HG02642 (cell line): ENCODE results near the gene SUN5.
A peak's percentile ranks its signal among the peaks of the same experiment; 100 is the strongest.
"Not testable (repeated sequence)": the region's sequence is repeated elsewhere in the genome, so short reads cannot be mapped to it uniquely, and the experiment has no call there.

Experiments
- ATAC-seq: cut with Tn5 transposase; IDR thresholded peaks from one replicate; pipeline ENCODE4 v1.9.1; 2021; ENCODE audit warnings: mild to moderate bottlenecking; ENCODE audit not compliant: unreplicated experiment, poor library complexity

The SUN5 gene

DNA sequence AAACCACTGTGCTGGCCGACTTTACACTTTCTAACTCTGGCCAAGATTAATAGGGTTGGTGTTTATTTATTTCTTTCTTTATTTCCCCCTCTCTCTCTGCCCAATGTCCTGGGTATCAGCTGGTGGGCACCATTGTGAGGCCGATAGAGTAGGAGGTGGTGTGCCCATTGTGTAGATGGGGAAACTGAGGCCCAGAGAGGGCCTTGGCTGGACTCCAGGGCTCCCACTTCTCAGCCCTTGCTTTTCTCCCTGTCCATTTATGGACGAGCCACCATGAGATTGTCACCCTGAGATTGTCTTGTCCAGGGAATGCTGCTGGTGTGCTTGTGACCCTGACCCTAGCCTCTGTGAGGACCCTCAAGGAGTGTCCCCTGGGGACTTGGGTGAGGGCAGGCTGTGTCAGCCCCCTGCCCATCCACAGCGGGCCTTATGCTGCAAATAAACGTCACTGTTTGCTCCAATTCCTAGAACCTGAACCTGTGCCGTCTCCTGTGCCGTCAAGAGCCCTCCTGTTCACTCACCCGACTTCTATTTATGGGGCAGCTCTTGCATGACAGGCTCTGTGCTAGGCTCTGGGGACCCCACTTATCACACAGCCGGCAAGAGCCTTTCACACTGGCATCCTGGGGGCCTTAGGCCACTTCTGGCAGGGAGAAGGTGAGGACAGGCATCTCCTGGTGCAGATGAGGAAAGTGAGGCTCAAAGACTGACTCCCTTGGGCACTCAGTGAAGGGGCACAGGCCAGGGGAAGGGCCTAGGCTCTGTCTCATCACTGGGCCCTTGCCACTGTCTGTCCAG is 24.8 kb downstream of the SUN5 start:
- no peak for ATAC-seq

DNA sequence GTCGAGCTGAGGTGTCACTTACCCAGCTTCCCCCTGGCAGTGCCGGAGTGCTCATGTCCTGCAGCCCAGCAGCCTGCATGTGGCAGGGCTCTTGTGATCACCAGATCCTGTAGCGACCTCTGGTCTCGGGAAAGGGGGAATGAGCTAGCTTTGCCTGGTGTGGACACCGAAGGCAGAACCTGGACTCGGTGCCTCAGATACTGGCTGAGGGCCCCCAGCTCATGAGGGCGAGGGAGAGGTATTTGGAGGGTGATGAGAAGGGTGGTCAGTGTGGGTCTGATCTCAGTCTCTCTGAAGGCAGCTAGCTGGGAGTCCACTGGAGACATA is 26.3 kb downstream of the SUN5 start:
- no peak for ATAC-seq

DNA sequence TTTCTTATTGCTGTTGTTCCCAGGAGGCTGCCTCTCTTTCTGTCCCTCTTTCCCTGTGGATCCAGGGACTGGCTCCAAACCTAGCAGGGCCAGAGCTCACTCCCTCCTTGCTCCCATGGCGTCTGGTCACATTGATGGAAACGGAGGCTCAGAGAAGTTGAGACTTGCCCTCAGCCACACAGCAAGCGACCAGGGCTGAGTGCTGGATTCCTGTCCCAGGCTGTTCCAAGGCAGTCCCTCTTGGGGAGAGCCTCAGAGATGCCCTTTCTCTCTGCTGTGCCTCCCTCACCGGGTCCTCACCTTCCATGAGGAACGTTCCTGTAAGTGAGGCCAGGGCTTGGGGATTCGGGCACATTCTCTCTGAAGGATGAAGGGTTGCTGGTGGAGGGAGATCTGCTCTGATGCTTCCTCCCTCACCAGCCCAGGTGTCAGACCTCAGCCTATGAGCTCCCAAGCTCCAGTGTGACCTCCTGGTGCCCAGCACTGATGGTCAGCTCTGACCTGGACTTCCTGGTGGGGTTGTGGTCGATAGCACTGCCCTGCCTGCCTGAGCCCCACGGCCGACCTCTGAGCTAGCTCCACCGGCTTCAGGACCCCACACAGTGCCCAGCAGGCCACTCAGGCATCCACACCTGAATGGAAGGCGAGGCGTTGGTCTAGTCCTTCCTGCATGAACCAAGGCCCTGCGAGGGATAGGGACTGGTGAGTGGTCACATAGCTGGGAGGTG is 26.8 kb downstream of the SUN5 start:
- no peak for ATAC-seq

DNA sequence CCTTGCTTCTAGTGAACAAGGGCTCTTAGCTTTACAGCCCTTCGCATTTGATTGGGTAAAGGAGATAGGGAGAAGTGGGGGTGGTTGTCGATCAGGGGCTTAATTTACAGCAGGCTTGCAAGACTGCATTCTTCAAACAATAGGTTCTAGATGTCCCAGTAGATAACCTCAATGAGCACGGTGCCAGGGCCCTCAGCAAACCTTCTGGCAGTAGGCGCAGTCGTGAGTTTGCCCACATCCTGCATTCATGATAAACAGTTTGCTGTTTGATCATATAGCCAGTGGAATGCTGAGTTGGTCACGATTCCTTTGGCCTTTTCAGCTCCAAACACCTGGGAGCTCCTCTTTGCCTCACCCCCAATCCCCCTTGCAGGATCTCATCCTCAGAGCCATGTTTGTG is 27.5 kb downstream of the SUN5 start:
- no peak for ATAC-seq

DNA sequence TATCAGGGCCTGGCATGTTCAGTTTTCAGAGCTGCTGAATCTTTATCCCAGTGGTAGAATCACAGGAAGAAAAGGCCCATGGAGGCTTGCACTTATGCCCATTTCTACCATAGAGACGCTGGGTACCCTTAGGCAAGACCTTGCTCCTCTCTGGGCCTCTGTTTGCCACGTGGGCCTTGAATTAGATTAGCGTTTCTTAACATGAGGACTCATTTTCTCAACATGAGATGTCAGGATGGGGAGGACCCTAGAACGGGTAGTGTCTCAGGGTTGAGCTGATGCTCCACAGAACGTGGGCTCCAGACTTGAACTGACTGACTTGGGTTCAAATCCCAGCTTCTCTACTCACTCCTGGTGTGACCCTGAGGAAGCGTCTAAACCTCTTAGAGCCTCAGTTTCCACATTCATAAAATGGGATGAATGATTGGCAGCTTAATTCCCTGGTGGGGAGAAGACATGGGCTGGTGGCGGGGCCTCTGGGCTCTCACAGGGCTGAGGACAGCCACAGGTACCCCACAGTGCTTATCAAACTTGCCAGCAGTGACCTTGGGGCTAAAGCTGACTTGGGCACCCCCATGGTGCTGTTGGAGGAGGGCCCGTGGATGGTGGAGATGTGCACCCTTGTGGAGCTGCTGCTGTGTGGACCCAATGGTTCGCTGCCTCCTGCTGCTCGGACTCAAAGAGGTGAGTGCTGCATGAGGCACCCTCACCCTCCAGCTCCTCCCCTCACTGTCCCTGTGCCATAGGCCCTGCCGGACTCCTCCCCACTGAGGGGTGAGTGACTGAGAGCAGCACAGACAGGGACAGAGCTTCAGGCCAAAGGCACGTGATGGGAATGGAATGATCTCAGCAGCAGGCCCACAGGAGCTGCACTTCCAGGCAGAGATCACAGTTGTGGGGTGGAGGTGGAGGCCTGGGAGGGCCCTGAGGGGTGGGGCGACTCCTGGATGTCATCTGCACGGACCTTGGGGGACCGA is 28.2 kb downstream of the SUN5 start:
- ATAC-seq = no peak

DNA sequence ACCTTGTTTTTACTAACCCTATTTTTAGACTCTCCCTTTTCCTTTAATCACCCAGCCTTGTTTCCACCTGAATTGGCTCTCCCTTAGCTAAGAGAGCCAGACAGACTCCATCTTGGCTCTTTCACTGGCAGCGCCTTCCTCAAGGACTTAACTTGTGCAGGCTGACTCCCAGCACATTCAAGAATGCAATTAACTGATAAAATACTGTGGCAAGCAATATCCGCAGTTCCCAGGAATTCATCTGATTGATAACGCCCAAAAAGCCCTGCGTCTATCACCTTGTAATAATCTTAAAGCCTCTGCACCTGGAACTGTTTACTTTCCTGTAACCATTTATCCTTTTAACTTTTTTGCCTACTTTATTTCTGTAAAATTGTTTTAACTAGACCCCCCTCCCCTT is 29.1 kb downstream of the SUN5 start:
- not testable (repeated sequence) for ATAC-seq

DNA sequence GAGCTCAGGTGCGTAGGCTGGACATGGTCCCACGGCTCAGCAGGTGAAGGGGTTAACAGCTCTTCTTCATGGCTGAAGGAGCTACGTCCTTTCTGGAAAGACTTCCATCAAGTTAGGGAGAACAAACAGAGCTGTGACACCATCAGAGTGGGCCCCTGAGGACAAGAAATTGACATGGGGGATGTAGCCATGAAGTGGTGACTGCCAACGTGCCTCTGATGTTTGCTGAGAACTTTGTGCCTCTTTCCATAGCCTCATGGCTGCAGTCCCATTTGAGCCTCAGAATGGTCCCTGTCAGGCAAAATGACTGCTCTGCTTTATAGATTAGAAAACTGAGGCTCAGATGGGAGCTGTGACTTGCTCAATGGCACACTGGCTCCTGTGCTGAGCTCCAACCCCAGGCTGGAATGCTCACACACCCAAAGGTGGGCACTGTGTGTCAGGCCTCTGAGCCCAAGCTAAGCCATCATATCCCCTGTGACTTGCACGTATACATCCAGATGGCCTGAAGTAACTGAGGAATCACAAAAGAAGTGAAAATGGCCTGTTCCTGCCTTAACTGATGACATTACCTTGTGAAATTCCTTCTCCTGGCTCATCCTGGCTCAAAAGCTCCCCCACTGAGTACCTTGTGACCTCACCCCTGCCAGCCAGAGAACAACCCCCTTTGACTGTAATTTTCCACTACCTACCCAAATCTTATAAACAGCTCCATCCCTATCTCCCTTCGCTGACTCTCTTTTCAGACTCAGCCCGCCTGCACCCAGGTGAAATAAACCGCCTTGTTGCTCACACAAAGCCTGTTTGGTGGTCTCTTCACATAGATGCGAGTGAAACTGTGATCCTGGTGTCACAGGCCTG is 29.8 kb downstream of the SUN5 start:
- not testable (repeated sequence) for ATAC-seq

DNA sequence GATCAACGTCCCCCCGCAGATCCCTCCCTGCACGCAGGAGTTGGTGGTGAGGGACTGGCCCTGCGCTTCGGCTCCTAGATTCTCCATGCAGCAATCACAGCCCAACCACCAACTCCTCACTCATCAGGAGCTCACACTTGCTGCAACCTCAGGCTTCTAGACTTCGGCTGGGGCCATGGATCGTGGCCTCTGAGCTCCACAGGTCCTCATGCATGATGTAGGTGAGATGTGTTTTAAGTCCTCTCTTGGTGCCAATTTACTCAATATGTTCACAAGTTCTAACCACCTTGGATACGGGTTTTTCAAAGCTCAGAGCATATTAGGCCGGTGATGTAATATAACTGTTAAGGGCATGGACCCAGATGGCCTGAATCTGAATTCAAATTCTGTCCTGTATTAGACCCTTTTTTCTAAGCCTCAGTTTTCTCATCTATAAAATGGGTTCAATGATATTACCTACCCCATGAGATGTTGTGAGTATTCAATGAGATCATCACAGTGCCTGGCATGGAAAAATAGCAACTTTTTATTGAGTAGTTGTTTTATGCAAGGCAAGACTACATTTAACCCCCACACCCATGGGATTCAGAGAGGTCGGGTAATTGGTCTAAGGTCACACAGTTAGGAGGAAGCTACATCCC is 31.0 kb downstream of the SUN5 start:
- no peak for ATAC-seq

DNA sequence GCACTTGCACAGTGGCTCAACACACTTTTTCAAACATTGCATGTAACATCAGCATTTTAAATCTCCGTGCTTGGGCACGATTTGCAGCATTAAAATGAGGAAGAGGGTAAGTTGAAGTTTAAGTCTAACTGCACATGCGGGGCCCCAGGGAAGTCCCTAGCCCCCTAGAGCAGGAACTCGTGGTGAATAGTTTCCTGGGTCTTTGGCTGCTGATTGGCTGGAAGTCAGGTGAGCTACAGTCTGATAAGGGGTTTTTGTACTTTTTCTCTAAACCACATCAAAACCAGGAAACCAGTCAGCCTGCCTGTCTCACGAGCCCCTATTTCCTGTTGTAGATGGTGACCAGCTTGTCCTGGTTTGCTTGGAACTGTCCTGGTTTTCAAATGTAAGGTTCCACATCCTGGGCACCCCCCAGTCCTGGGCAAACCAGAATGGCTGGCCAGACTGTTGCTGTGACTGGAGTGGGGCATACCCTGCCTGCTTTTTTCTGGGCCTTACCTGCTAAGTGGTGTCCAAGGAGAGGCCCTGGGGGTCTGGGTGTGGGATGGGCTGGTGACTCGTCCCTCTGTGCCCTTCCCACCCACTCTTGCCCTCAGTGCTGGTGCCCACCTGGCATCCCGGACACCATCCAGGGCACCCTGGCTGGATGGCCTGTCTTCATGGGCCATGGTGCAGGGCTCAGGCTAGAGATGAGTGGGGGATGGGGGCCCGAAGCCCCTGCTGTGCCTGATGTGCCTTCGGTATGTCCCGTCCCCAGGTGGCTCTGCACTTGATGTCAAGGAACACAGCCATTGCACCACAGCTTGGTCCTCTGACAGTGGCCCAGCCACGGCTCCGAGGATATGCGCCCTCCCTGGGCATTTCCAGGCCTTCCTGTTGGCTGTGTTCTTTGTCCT is 31.8 kb downstream of the SUN5 start:
- ATAC-seq = peak; percentile 81

DNA sequence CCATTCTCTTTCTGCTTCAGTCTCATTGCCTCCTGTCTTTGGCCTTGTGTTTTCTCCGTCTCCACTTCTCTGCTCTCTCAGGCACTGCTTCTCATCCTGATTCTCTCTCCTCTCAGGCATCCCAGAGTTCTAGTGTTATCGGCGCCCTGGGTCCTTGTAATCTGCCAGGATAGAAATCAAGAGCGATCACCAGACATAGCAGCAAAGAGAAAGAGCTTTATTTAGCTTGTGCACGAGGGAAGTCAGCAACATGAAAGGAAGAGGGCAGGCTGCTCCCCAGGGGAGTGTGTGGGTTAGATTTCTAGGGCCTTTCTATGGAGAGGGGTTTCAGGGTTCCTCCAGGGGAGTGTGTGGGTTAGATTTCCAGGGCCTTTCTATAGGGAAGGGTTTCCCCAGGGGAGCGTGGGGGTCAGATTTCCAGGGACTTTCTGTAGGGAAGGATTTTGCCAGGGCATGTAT is 32.5 kb downstream of the SUN5 start:
- peak; percentile 28 for ATAC-seq

DNA sequence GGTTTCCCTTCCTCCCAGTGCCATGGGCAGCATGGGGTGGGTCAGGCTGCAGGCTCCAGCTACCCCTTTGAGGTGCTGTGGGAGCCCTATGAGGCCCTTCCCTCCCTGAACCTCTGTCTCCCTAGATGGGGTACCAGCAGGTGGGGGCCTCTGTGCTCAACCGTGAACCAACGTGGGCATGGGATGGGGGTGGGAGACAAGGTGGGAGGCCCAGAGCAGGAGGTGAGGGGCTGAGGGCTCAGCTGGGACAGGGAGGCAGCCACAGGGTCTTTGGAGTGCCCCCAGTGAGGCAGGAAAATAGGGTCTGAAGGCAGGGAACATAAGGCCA is 33.3 kb downstream of the SUN5 start:
- ATAC-seq = no peak

DNA sequence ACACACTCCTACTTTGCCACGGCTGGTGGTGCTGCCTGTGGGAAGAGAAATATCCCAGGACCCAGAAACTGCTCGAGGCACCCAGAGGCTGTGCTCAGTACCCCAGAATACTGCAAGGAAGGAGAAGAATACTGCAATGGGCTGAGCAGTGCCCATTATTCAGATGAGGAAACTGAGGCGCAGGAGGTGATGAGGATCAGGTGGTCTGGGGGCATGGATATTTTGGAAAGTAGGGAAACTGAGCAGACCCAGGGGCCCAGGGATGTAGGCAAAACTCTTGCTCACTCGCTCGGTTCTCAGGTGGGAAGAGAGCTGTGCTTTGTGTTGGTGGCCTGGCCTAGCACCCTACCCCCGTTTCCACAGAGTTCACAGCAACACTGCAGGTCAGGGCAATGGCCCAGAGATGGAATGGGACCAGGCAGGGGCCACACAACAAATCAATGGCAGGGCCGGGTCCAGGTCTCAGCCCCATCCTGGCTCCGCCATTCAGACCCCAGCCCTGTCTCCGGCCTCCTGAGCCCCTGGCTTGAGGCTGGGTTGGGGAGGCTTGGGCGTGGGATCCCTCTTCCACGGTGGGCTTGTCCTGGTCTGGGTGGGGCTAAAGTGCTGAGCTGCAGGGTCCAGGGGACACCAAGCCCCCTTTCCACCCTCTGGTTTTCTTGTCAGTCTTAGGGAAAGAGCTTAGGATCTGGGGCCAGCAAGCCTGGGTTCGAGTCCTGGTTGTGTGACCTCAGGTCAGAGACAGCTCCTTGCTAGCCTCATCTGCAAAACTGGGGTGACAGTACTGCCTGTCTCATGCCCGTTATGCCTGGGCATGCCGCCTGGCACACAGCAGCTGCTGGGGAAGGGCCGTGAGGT is 33.9 kb downstream of the SUN5 start:
- ATAC-seq = no peak

DNA sequence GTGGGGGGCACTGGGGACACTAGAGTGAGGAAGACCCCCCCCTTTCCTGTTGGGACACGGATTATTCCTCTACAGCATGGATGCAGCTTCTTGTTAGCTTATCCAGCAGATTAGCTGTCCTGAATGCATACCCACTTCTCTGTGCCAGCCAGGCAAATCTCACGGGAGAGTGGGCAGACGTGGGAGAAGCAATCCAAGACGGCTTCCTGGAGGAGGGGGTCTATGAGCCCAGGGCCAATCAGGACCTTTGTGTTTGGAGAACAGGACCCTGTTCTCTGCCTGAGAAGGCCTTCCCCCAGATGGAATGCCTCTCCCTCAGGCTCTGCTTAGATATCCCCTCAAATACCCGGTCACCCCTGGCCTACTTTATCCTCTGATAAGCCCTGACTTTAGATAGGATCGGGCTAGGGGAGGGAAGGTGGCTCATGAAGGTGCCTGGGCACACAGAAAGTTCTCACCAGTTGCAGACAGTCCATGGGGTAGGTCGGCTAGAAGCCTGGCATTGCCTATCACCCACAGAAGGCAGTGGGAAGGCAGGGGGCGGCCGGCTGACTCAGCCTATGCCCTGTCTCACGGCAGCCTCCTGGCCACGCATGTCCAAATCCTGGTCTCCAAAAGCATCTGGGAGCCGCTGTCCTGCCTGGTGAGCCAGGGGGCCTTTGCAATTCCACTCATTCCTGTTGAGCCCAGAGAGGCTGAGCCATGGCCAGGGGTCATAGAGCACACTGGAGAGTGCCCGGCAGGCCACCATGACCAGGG is 34.7 kb downstream of the SUN5 start:
- no peak for ATAC-seq

DNA sequence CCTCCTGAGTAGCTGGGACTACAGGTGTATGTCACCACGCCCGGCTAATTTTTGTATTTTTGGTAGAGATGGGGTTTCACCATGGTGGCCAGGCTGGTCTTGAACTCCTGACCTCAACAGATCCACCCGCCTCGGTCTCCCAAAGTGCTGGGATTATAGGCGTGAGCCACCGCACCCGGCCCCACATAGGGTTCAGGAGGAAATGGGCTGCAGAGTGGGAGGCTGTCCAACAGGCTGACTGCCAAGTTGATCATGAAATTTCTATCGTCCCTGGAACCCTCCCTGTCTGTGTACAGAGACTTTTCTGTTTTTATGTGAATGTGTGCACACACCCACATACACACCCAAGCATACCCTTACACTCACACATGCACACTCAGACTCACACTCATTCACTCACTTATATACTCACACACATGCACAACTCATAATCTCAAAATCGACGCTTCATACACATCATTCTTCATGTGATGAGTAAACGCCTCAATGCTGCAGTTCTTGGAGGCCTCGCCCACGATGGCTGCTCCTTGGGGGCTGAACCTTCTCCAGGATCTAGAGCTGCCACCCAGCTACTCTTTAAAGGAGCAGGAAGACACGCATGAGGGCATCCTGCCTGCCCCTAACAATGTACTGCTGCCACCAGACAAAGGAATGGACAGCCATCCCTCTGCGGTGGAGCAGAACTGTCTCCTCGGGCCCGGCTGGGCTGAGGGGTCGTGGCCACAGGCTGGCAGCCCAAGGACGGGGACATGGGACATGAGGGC is 35.6 kb downstream of the SUN5 start:
- ATAC-seq = no peak

DNA sequence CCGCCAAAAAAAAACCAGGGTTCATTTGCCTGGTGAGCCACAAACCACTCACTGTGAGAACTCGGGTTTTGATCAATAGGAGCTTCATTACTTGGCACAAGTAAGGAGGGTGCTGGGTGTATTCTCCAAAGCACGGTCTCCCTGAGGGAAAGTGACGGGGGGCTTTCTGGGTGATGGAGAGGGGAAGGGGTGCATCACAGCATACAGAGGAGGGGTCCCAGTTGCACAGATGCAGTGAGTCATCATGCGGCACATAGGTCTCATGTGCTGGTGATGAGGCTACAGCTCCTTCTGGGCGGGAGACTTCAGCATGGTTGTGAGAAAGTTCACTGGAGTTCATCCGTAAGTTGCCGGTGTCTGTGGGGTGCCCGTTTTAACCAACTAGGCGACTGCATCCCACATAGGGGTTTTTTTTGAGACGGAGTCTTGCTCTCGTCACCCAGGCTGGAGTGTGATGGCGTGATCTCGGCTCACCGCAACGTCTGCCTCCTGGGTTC is 36.2 kb downstream of the SUN5 start:
- no peak for ATAC-seq
